ENCODE data around the gene SULF2.

GRCh38 chr20:47727909-47728361, 57.3 kb downstream of the SULF2 start:
- no peak for TF ChIP-seq POLR2AphosphoS5 (IDR thresholded peaks at IDR 0.05)
- no peak for TF ChIP-seq CTCF (IDR thresholded peaks at IDR 0.05)
